Measurements from ENCODE around the gene GLI3.

The GLI3 gene

DNA sequence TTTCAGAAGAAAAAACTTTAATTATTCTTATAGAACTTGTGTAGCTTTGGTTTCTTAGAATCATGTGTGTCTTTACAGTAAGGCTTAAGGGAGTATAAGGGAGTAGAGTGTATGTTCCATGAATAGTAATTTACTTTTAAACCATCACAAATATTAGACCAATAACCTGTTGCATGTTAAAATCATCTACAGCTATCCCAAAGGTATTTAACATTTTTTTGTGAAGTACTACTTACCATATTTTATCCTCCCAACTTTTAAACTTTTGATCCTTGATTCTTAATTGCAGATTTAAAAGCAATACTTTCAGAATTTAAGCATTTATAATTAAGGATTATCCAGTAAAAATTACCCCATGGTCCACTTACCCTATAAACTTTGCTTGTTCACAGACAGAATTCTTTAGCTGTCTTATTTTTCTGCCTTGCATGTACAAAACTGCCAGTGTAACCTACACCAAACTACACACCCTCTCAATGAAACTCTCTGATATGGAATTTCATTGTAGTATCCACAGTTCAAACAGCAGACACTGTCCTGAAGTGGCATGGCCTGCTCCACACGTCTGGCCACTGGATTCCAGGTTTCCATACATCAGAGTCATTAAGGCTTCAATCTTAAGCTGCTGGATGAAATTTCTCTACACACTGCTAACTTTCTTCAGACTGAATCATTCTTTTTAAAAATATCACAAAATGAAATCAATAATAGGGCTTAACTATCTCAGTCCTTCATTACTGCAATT is 5.8 kb downstream of the GLI3 start:
- Mint-ChIP-seq H3K27ac (peak overlapping the region; percentile 94), H3K4me1 (peaks cover 92% of the 10 kb centered on the region), H3K36me3 (ENCODE audit: low read depth) (peaks cover 17% of the 10 kb centered on the region), H3K9me3 (no peaks in the 10 kb centered on the region), H3K4me3 (peak overlapping the region; percentile 98), H3K27me3 (ENCODE audit: low read depth, poor library complexity) (peaks cover 3% of the 10 kb centered on the region)
- DNase-seq = no peak
- TF ChIP-seq, protein P1, sequence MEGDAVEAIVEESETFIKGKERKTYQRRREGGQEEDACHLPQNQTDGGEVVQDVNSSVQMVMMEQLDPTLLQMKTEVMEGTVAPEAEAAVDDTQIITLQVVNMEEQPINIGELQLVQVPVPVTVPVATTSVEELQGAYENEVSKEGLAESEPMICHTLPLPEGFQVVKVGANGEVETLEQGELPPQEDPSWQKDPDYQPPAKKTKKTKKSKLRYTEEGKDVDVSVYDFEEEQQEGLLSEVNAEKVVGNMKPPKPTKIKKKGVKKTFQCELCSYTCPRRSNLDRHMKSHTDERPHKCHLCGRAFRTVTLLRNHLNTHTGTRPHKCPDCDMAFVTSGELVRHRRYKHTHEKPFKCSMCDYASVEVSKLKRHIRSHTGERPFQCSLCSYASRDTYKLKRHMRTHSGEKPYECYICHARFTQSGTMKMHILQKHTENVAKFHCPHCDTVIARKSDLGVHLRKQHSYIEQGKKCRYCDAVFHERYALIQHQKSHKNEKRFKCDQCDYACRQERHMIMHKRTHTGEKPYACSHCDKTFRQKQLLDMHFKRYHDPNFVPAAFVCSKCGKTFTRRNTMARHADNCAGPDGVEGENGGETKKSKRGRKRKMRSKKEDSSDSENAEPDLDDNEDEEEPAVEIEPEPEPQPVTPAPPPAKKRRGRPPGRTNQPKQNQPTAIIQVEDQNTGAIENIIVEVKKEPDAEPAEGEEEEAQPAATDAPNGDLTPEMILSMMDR (IDR thresholded peaks at IDR 0.05) = no peak

DNA sequence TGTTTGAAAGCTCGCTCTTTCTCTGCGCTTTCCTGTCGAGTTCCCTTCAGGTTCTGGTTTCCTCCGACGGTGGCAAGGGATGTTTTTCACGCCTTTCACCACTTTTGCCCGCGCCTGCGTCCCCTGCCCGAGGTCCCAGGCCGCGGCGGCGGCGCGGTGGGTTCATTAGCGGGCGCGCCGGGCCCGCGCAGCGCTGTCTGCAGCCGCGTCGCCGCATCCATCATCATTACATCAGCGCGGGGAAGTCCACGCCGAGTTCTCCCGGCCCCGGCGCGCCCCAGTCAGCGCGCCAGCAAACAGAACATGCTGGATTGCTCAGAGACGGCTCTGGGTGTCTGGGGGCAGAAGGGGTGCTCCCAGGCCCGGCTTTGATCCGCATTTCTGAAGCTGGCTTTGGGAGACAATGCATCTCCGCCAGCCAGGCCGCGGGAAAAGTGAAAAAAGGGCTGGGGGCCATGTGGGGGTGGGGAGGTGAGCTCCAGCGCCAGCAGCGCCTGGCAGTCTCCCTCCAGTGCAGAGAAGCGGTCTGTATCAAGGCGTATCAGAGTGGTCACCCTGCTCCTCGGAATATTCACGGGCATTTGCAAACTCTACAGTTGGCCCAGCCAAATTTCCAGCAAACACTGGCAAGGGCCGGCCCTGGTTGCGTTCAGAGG is 8.9 kb downstream of the GLI3 start:
- peaks cover 29% of the 10 kb centered on the region for H3K36me3 Mint-ChIP-seq (ENCODE audit: low read depth)
- H3K27ac Mint-ChIP-seq = peak overlapping the region; percentile 95
- H3K27me3 Mint-ChIP-seq (ENCODE audit: low read depth, poor library complexity) = peaks cover 3% of the 10 kb centered on the region
- TF ChIP-seq, protein P1 (IDR thresholded peaks at IDR 0.05) = no peak
- H3K4me1 Mint-ChIP-seq = peaks cover 96% of the 10 kb centered on the region
- peak; percentile 64 for DNase-seq
- peak overlapping the region; percentile 77 for H3K4me3 Mint-ChIP-seq
- no peaks in the 10 kb centered on the region for H3K9me3 Mint-ChIP-seq

DNA sequence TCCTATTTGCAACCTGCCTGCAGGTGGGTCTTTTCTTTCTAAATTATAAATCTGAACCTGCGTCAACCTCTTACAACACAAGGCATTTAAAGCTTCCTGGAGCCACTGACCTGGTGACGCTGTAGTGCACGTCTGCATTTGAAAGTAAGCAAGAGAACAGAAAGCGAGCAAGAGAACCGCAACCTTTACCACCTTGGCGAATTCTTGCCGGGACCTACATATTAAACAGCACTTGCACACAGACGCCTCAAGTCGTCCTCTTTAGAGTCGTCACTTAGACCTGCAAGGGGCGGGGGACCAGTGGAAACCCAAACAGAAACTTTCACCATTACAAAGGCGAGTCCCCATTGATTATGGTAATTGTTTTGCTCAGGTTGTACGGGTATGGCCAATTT is 9.5 kb downstream of the GLI3 start:
- Mint-ChIP-seq H3K9me3 (no peaks in the 10 kb centered on the region), H3K4me1 (peaks cover 96% of the 10 kb centered on the region), H3K27me3 (ENCODE audit: low read depth, poor library complexity) (peaks cover 3% of the 10 kb centered on the region), H3K27ac (peak overlapping the region; percentile 93), H3K4me3 (peak overlapping the region; percentile 77), H3K36me3 (ENCODE audit: low read depth) (peaks cover 31% of the 10 kb centered on the region)
- no peak for DNase-seq
- TF ChIP-seq, protein P1 (IDR thresholded peaks at IDR 0.05) = no peak

DNA sequence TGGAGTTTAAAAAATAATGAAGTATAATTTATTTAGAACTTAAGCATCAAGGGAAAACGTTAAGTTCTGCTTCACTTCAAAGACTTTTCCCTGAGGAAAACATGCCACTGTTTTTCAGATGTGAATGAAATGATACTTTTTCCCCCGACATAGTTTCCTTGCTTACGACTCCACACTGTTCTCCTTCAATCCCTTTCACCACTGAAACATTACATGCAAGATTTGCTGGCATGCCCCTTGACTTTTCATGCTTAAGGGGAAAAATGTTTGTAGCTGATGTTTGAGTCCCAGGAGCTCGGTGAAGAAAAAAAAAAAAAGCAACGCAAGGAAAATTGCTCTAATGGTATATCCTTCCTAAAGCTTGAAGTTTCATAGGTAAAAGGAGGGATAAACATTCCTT is 10.0 kb downstream of the GLI3 start:
- TF ChIP-seq, protein P1 (IDR thresholded peaks at IDR 0.05) = no peak
- DNase-seq = no peak
- H3K27me3 Mint-ChIP-seq (ENCODE audit: low read depth, poor library complexity) = peaks cover 3% of the 10 kb centered on the region
- H3K9me3 Mint-ChIP-seq = no peaks in the 10 kb centered on the region
- H3K4me3 Mint-ChIP-seq = peak overlapping the region; percentile 77
- peaks cover 96% of the 10 kb centered on the region for H3K4me1 Mint-ChIP-seq
- peak overlapping the region; percentile 93 for H3K27ac Mint-ChIP-seq
- H3K36me3 Mint-ChIP-seq (ENCODE audit: low read depth) = peaks cover 34% of the 10 kb centered on the region

DNA sequence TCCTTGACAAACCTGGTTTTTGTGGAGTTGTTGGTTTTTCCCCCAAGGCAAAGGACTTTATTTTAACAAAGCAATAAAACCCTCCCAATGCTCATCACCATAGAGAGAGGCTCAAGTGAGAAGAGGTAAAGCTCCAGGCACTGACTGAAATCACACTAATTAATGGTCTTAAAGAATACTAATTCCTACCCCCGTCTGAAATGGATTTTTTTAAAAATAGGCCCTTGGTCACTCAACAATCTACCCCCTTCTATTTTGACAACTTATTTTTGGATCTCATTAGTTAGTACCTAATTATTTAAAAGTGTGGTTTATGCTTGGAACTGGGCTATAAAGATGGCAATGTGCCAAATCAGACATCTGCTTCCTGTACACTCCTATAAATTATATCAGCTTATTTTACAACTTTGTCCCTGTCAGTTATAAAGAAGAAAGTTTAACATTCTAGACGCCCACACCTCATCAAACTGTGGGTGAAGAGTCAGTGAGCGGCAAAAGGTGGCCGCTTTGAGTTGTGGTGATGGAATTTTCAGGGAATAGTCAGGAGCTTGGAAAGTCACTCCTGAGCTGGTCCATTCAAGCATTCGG is 10.6 kb downstream of the GLI3 start:
- no peak for DNase-seq
- TF ChIP-seq, protein P1 (IDR thresholded peaks at IDR 0.05) = no peak
- peak overlapping the region; percentile 31 for H3K27ac Mint-ChIP-seq
- H3K36me3 Mint-ChIP-seq (ENCODE audit: low read depth) = peaks cover 36% of the 10 kb centered on the region
- H3K9me3 Mint-ChIP-seq = no peaks in the 10 kb centered on the region
- peaks cover 3% of the 10 kb centered on the region for H3K27me3 Mint-ChIP-seq (ENCODE audit: low read depth, poor library complexity)
- peaks cover 95% of the 10 kb centered on the region for H3K4me1 Mint-ChIP-seq
- peak overlapping the region; percentile 77 for H3K4me3 Mint-ChIP-seq
